ENCODE results near the gene VEPH1. TPM values are rescaled to one million over a fixed set of nuclear protein-coding genes. Genes with fewer than 3 reads are reported as not detected.

Gene VEPH1
- polyA plus RNA-seq, 1 of the 3 experiments (the other 2 are of a cell fraction): 6.0 TPM

Other genes starting within 250 kb of the VEPH1 start
- 208 and 248 TPM in 2 replicates for gene PTX3, start 66.6 kb downstream of the VEPH1 start, polyA plus RNA-seq (2012; rRNA removed)

All from SK-N-SH (cell line).